GM10248 (cell line): ENCODE measurements around the gene SGSH.
A peak's percentile ranks its signal among the peaks of the same experiment; 100 is the strongest.

ENCODE experiments used
- CTCF ChIA-PET: fragments of 300-600 bp; sonication (Branson Sonifier 250); formaldehyde crosslinking; extraction: SDS; loops from one replicate; lab custom pipeline; 2021; ENCODE audit warnings: antibody characterized with exemption; lab: Yijun Ruan, JAX
- POLR2A ChIA-PET: fragments of 350-650 bp; sonication (Branson Sonifier 250); formaldehyde crosslinking; extraction: SDS; loops from one replicate; lab custom pipeline; 2020; ENCODE audit warnings: antibody characterized with exemption; lab: Yijun Ruan, JAX
- DNase-seq: peaks from one replicate; pipeline ENCODE4 v3.0.0; 2012; ENCODE audit errors: extremely low spot score
- TF ChIP-seq, protein P1 (sequence below): IDR thresholded peaks from 2 replicates; pipeline ENCODE4 v1.5.1; 2012; ENCODE audit warnings: mild to moderate bottlenecking, low read depth; ENCODE audit errors: extremely low read depth, missing control alignments, control extremely low read depth

Gene SGSH

DNA sequence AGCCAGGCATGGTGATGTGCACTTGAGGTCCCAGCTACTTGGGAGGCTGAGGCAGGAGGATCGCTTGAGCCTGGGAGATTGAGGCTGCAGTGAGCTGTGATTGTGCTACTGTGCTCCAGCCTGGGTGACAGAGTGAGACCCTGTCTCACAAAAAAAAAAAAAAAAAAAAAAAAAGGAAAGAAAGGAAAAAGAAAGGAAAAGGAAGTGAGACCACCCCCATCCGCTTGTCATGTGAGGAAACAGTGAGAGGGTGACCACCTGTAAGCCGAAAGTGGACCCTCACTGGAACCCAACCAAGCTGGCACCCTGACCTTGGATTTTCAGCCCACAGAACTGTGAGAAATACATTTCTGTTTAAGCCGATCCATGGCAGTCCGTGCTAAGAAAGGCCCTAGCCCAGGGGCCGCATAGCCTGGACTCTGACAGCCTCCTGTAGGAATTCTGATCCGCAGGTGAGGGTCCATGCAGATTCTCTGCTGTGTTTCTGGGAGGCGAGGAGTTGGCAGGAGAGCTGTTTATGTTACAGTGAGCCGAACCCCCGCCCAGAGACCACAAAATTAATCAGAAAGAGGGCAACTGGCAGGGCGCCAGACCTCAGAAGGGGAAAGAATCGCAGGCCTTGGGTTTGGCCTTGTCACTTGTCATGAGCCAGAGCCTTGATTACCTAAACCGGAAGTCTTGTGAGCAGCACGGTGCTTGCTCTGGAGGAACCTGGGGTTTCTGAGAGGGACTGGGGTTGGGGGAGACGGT, 945 bp downstream of the SGSH start:
- DNase-seq, result peak; percentile 80
- TF ChIP-seq, protein P1, sequence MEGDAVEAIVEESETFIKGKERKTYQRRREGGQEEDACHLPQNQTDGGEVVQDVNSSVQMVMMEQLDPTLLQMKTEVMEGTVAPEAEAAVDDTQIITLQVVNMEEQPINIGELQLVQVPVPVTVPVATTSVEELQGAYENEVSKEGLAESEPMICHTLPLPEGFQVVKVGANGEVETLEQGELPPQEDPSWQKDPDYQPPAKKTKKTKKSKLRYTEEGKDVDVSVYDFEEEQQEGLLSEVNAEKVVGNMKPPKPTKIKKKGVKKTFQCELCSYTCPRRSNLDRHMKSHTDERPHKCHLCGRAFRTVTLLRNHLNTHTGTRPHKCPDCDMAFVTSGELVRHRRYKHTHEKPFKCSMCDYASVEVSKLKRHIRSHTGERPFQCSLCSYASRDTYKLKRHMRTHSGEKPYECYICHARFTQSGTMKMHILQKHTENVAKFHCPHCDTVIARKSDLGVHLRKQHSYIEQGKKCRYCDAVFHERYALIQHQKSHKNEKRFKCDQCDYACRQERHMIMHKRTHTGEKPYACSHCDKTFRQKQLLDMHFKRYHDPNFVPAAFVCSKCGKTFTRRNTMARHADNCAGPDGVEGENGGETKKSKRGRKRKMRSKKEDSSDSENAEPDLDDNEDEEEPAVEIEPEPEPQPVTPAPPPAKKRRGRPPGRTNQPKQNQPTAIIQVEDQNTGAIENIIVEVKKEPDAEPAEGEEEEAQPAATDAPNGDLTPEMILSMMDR, result no peak
- CTCF ChIA-PET, result interaction anchor here (1.2 kb wide), 1 partner anchor 10 kb away, joined by 3 read pairs; no protein-coding TSS in a partner anchor
- POLR2A ChIA-PET, result interaction anchor here (0.7 kb wide), 2 partner anchors 9 to 60 kb away, joined by 3 to 4 read pairs; no protein-coding TSS in a partner anchor

DNA sequence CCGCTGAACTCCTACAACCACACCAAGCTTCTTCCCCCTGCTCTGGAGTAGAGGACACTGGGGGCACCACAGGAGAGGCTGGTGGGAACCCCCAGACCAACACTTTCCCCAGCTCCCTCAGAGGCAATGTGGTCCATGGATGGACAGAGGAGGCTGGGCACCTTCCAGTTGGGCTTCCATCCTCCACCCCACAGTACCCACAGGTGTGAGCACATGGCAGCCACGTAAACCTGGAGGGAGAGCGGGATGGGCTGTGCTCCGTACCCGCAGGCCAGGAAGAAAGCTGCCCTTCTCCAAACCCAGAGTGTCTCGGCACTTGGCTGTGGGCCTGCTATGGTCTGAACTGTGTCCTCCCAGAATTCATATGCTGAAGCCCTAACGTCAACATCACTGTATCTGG, 1.7 kb downstream of the SGSH start:
- POLR2A ChIA-PET, result interaction anchor here (0.7 kb wide), 1 partner anchor 60 kb away, joined by 4 read pairs; no protein-coding TSS in a partner anchor
- CTCF ChIA-PET, result interaction anchor here (1.0 to 1.2 kb wide), 2 partner anchors 11 to 23 kb away, joined by 3 read pairs; no protein-coding TSS in a partner anchor
- no peak for DNase-seq
- TF ChIP-seq, protein P1, result no peak

DNA sequence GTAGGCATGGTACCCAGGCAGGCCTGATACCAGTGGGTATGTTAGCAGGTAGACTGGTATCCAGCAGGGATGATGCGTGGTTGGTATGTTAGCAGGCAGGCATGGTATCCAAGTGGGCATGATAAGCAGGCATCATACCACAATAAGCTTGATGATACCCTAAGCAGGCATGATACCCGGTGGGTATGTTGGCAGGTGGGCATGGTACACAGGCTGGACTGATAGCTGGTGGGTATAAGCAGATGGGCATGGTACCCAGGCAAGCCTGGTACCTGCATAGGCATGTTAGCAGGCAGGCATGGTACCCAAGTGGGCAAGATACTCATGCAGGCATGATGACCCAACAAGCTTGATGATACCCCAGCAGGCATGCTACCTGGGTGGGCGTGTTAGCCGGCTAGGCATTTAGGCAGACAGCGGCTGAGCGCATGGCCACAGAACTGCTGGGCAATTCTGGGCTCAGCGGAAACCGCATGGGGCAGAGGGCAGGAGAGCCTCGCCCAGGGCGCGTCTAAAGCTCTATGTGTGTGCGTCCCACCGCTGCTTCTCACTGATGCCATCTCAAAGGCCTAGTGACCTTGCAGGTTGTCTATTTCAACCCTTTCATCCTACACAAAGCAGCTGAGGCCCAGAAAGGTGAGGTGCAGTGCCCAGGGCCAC, 2.3 kb downstream of the SGSH start:
- TF ChIP-seq, protein P1, result no peak
- POLR2A ChIA-PET, result no interaction called here
- no peak for DNase-seq
- CTCF ChIA-PET, result interaction anchor here (1.0 kb wide), 1 partner anchor 22 kb away, joined by 3 read pairs; no protein-coding TSS in a partner anchor

DNA sequence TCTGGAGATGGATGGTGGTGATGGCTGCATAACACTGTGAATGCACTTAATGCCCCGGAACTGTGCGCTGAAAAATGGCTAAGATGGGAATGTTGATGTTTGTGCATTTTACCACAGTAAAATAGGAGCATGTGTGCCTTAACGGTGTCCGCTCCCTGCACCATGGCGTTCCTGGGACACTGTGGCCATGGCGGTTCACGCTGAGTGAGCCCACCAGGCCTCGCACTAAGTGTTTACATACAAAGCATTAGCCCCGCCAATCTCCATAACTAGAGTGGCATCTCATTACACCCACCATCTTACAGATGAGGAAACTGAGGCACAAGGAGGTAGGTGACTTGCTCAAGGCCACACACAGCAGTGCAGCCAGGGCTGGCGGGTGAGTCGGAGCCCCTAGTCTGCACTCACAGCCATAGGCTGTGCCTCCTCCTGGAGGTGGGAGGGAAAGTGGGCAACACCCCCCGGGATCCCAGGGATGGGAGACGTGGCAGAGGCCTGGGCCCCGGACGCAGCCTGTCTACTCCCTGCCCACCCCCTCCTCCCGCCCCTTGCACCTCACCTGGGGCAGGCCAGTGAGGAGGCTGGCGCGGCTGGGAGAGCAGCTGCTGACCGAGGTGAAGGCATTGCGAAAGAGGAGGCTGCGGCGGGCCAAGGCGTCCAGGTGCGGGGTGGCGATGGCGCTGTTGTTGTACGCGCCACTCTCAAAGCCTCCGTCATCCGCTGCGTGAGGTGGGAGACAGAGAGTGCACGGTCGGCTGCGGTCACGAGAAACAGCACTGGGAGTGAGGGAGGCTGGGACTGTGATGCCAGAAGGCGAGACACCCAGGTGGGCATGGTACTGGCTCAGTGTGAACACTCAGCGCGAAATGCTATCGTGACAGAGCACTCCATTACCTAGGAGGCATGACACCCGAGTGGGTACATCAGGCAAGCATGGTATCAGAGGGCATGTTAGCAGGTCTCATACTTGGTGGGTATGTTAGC, 3.4 kb downstream of the SGSH start:
- CTCF ChIA-PET, result no interaction called here
- POLR2A ChIA-PET, result no interaction called here
- no peak for DNase-seq
- TF ChIP-seq, protein P1, result no peak

DNA sequence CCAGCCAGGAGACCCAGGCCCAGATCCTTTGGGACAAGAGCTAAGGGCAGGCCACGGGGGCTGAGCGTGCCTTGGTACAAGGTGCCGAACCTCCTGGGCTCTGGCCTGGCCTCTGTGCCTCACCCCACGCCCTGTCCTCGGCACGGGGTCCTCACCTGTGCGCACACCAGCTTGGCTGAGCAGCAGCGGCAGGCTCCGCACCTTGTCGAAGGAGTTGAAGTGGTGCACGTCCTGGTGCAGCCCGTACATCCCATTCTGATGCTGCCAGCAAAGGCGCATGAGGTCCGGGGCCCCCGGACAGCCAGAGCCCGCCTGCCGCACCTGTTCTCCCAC, 5.3 kb downstream of the SGSH start:
- CTCF ChIA-PET, result no interaction called here
- POLR2A ChIA-PET, result no interaction called here
- TF ChIP-seq, protein P1, result no peak
- DNase-seq, result no peak
